ENCODE data around the gene TRAF6. TPM values are rescaled to one million over a fixed set of nuclear protein-coding genes. Genes with fewer than 3 reads are reported as not detected.

Gene TRAF6
- total RNA-seq, 1 experiment from 2014 or later: 4.0 TPM

DNA sequence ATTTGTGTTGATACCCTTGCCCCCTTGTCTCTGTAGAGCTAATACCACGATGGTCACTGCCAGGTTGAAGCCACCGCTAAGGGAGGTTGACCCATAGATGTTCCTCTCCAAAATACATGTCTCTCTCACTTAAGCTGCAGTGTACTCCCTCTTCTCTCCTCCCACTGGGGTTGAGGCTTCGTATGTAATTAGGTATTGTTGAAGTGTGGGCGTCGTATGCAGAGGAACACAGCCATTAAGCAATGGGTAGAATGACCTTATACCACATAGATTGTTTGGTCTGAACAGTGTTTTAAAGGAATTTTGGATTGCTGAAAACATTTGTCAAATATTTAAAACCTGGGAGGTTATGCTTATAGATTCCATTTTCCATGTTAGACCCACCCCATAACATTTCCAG is 71.9 kb downstream of the TRAF6 start:
- CTCF ChIA-PET: no interaction called here
- TF ChIP-seq, protein P1, sequence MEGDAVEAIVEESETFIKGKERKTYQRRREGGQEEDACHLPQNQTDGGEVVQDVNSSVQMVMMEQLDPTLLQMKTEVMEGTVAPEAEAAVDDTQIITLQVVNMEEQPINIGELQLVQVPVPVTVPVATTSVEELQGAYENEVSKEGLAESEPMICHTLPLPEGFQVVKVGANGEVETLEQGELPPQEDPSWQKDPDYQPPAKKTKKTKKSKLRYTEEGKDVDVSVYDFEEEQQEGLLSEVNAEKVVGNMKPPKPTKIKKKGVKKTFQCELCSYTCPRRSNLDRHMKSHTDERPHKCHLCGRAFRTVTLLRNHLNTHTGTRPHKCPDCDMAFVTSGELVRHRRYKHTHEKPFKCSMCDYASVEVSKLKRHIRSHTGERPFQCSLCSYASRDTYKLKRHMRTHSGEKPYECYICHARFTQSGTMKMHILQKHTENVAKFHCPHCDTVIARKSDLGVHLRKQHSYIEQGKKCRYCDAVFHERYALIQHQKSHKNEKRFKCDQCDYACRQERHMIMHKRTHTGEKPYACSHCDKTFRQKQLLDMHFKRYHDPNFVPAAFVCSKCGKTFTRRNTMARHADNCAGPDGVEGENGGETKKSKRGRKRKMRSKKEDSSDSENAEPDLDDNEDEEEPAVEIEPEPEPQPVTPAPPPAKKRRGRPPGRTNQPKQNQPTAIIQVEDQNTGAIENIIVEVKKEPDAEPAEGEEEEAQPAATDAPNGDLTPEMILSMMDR (conservative IDR thresholded peaks at IDR 0.05; ENCODE audit: low read depth, low read length): no peak
- TF ChIP-seq EZH2phosphoT487 (IDR thresholded peaks at IDR 0.05; ENCODE audit: borderline replicate concordance, low read length) (no peak), EZH2 (IDR thresholded peaks at IDR 0.05; ENCODE audit: low read length, unreplicated experiment) (no peak)
- intact Hi-C loops (cut with micrococcal nuclease): no loop called here
- no peak for DNase-seq
- no peak overlapping the region for H3K27ac ChIP-seq (ENCODE audit: low read length)
- H4K20me1 ChIP-seq (ENCODE audit: low read length): no peaks in the 10 kb centered on the region
- H3K27me3 ChIP-seq (ENCODE audit: low read length): no peaks in the 10 kb centered on the region
- no peaks in the 10 kb centered on the region for H3K36me3 ChIP-seq (ENCODE audit: low read depth, low read length)
- no peak overlapping the region for H3K4me2 ChIP-seq (ENCODE audit: low read length)
- H3K4me1 ChIP-seq (ENCODE audit: insufficient read depth, low read length): no peaks in the 10 kb centered on the region
- H3K9ac ChIP-seq (ENCODE audit: low read length): no peak overlapping the region
- H3F3A ChIP-seq (ENCODE audit: low read length, unreplicated experiment): no peaks in the 10 kb centered on the region
- H3K9me2 ChIP-seq (replicated peaks; ENCODE audit: low read length): no peaks in the 10 kb centered on the region
- no peak for ATAC-seq
- H3K4me3 ChIP-seq (ENCODE audit: low read length): no peak overlapping the region
- no peak overlapping the region for H2AFZ ChIP-seq (ENCODE audit: low read length)
- POLR2A ChIA-PET (ENCODE audit: unreplicated experiment): no interaction called here
- H3K9me3 ChIP-seq (ENCODE audit: low read length): no peaks in the 10 kb centered on the region
- H3K79me2 ChIP-seq (ENCODE audit: low read length): no peaks in the 10 kb centered on the region
- no TSS peak for BruUV-seq (replicated peaks)

DNA sequence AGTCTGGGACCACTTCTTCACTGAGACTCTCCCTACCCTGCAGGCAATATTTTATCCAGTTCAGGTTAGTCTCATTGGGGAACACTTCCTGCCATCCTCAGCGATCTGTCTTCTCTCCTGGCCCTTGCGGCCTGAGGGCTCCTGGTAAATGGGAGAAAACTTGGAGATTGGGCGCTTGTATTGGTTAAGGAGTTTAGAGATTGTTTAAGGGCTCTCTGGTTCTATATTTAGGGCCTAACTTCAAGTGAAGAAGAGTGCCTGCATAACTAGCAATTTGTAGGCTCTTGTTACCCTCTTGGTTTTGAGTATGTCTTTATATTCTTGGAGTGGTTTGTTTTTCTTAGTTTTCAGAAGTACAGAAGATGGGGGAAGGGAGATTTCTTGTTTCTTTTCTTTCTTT is 72.7 kb downstream of the TRAF6 start:
- no peak for DNase-seq
- no peaks in the 10 kb centered on the region for H3K79me2 ChIP-seq (ENCODE audit: low read length)
- no peaks in the 10 kb centered on the region for H3K9me3 ChIP-seq (ENCODE audit: low read length)
- H4K20me1 ChIP-seq (ENCODE audit: low read length): no peaks in the 10 kb centered on the region
- POLR2A ChIA-PET (ENCODE audit: unreplicated experiment): no interaction called here
- BruUV-seq (replicated peaks): no TSS peak
- no peaks in the 10 kb centered on the region for H3K9me2 ChIP-seq (replicated peaks; ENCODE audit: low read length)
- H2AFZ ChIP-seq (ENCODE audit: low read length): no peak overlapping the region
- intact Hi-C loops (cut with micrococcal nuclease): no loop called here
- H3K36me3 ChIP-seq (ENCODE audit: low read depth, low read length): no peaks in the 10 kb centered on the region
- no peak for TF ChIP-seq EZH2phosphoT487 (IDR thresholded peaks at IDR 0.05; ENCODE audit: borderline replicate concordance, low read length)
- no peak for TF ChIP-seq EZH2 (IDR thresholded peaks at IDR 0.05; ENCODE audit: low read length, unreplicated experiment)
- TF ChIP-seq, protein P1 (conservative IDR thresholded peaks at IDR 0.05; ENCODE audit: low read depth, low read length): no peak
- no peak overlapping the region for H3K27ac ChIP-seq (ENCODE audit: low read length)
- CTCF ChIA-PET: no interaction called here
- H3K27me3 ChIP-seq (ENCODE audit: low read length): no peaks in the 10 kb centered on the region
- H3F3A ChIP-seq (ENCODE audit: low read length, unreplicated experiment): no peaks in the 10 kb centered on the region
- H3K4me3 ChIP-seq (ENCODE audit: low read length): no peak overlapping the region
- H3K4me1 ChIP-seq (ENCODE audit: insufficient read depth, low read length): peaks cover under 1% of the 10 kb centered on the region
- no peak overlapping the region for H3K9ac ChIP-seq (ENCODE audit: low read length)
- ATAC-seq: no peak
- no peak overlapping the region for H3K4me2 ChIP-seq (ENCODE audit: low read length)

Other genes starting within 250 kb of the TRAF6 start
- gene COMMD9, start 220.8 kb downstream of the TRAF6 start, total RNA-seq (2014; rRNA removed): 54.8 and 70.8 TPM in 2 replicates
- 1.3 and 4.7 TPM in 2 replicates for gene PRR5L, start 214.0 kb downstream of the TRAF6 start, total RNA-seq (2014; rRNA removed)
- gene RAG1, start 57.7 kb upstream of the TRAF6 start, total RNA-seq (2014; rRNA removed): 0.15 and 0.23 TPM in 2 replicates
- 12.9 and 17.6 TPM in 2 replicates for gene IFTAP, start 84.2 kb upstream of the TRAF6 start, total RNA-seq (2014; rRNA removed)
- gene RAG2, start 88.0 kb upstream of the TRAF6 start, total RNA-seq (2014; rRNA removed): not detected in 2 replicates

All from PC-3 (cell line).